Endodermal cell (in vitro differentiated cells): ENCODE measurements around the gene GNG14. TPM values are rescaled to one million over a fixed set of nuclear protein-coding genes. Genes with fewer than 3 reads are reported as not detected.

Experiments used
- DNase-seq: peaks from one replicate; pipeline ENCODE4 v3.0.0-alpha.2; 2017
- H3K27ac ChIP-seq: 2 replicates; pipeline ENCODE4 v1.5.1; 2013; ENCODE audit warnings: mild to moderate bottlenecking, low read depth, low read length, moderate library complexity
- H3K27me3 ChIP-seq: 2 replicates; pipeline ENCODE4 v1.6.1; 2013; ENCODE audit warnings: mild to moderate bottlenecking, low read length, moderate library complexity; ENCODE audit not compliant: insufficient read depth, control insufficient read depth, poor library complexity, severe bottlenecking
- H3K36me3 ChIP-seq: 2 replicates; pipeline ENCODE4 v1.7.0; 2013; ENCODE audit warnings: mild to moderate bottlenecking, low read length, moderate library complexity; ENCODE audit not compliant: control insufficient read depth, insufficient read depth
- H3K4me1 ChIP-seq: one replicate; pipeline ENCODE4 v1.7.0; 2013; ENCODE audit warnings: low read length; ENCODE audit not compliant: control insufficient read depth, insufficient read depth
- H3K4me3 ChIP-seq: 2 replicates; pipeline ENCODE4 v1.5.1; 2013; ENCODE audit warnings: mild to moderate bottlenecking, low read length, moderate library complexity
- H3K9ac ChIP-seq: 2 replicates; pipeline ENCODE4 v1.6.1; 2013; ENCODE audit warnings: mild to moderate bottlenecking, low read length, moderate library complexity; ENCODE audit not compliant: poor library complexity, severe bottlenecking; ENCODE audit errors: extremely low read depth
- H3K9me3 ChIP-seq: 2 replicates; pipeline ENCODE4 v1.6.1; 2013; ENCODE audit warnings: mild to moderate bottlenecking, low read length, moderate library complexity; ENCODE audit not compliant: control insufficient read depth
- H3K27ac Mint-ChIP-seq: 2 replicates; pipeline ENCODE4 v1.8.0; 2020; ENCODE audit warnings: mixed read lengths
- H3K27me3 Mint-ChIP-seq: 2 replicates; pipeline ENCODE4 v1.8.0; 2021; ENCODE audit warnings: mild to moderate bottlenecking, mixed read lengths; ENCODE audit not compliant: insufficient read depth
- H3K36me3 Mint-ChIP-seq: 2 replicates; pipeline ENCODE4 v1.8.0; 2020; ENCODE audit warnings: low read depth, mixed read lengths
- H3K4me1 Mint-ChIP-seq: 2 replicates; pipeline ENCODE4 v1.8.0; 2020; ENCODE audit warnings: mixed read lengths
- H3K4me3 Mint-ChIP-seq: 2 replicates; pipeline ENCODE4 v1.8.0; 2020; ENCODE audit warnings: mild to moderate bottlenecking, moderate library complexity, mixed read lengths
- H3K9me3 Mint-ChIP-seq: 2 replicates; pipeline ENCODE4 v1.8.0; 2020; ENCODE audit warnings: mild to moderate bottlenecking, mixed read lengths
- CTCF ChIP-seq: fragments of 200-600 bp; sonication (generic); conservative IDR thresholded peaks from 2 replicates; pipeline ENCODE4 v1.5.0; 2021; ENCODE audit warnings: antibody characterized with exemption, mild to moderate bottlenecking
- WGBS, 2 experiments: methylation state at CpG; one replicate each; pipeline versions ENCODE4 v1.1.5 to v1.1.7; 2013; ENCODE audit warnings: missing lambda C conversion rate in 2 of 2, mixed read lengths in 1 of 2; ENCODE audit not compliant: insufficient coverage in 1 of 2, insufficient read length in 1 of 2; 5-methylcytosine and 5-hydroxymethylcytosine counted together
- total RNA-seq, 2 donors: library from RNA; stranded (reverse); fragmentation: NEBNext Ultra II Directional in 1 of 2; extraction: Animal tissue kit (Norgen Biotek cat#: 25700) in 1 of 2; gene quantifications; 2 replicates in 1 of 2; 3 replicates in 1 of 2; pipeline ENCODE4 v1.2.1, GENCODE V29; 2021

GNG14 gene
- total RNA-seq, 2 donors from 2014 or later: not detected

DNA sequence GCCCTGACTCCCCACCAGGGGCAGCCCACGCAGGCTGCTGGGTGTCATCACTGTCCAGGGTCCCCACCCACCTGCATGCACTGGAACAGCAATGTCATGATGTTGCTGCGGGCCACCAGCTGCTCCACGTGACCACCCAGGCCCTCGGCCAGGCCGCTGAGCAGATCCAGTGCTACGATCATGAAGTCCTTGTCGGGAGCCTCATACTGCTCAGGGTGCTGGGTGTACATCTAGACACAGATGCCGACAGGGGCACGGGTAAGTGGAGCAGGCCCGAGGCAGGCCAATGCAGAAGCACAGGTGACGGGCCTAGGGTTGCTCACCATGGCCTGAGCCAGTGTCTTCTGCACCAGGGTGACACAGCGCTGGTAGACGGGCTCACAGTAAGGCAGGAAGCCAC is 17.4 kb downstream of the GNG14 start:
- Histone ChIP-seq H3K36me3 (peaks cover 86% of the 10 kb centered on the region), H3K27me3 (no peaks in the 10 kb centered on the region), H3K9ac (no peak overlapping the region), H3K27ac (no peak overlapping the region), H3K4me1 (no peaks in the 10 kb centered on the region), H3K9me3 (no peaks in the 10 kb centered on the region), H3K4me3 (no peak overlapping the region)
- Mint-ChIP-seq H3K4me1 (peaks cover 2% of the 10 kb centered on the region), H3K9me3 (no peaks in the 10 kb centered on the region), H3K4me3 (no peak overlapping the region), H3K27ac (no peak overlapping the region), H3K27me3 (no peaks in the 10 kb centered on the region), H3K36me3 (peaks cover 72% of the 10 kb centered on the region)
- no peak for TF ChIP-seq CTCF
- DNase-seq: no peak
- WGBS, 2 experiments: 96 to 99% methylated on average over 10 to 13 of the region's 13 CpGs

DNA sequence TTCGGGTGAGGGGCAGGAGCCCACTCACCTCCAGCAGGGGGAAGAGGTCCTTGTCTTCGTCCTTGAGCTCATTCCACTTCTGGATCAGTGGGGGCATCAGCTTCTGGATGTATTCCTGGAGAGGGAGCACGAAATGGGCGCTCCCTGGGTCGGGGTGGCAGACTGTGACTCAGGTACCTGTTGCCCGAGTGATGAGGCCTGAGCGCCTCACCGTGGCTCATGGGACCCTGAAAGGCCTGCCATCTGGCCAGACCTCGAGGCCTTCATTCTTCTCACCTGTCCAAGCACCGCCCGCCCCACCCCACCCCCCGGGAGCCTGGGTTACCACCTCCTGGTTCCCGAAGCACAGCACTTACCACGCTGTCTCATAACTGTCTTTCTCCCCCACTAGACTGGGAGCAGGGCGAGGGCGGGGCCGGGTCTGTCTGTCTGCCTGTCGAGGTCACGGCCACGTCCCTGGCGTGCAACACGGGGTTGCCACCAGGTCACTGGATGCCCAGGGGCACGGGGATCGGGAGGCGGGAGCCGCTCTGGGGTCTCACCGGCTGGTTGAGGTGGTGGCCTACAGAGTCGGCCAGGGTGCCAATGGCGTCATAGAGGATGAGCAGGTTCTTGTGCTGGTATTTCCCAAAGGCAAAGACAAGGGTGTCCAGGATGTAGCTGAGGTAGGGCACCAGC is 18.0 kb downstream of the GNG14 start:
- no peak overlapping the region for H3K27ac Mint-ChIP-seq
- Histone ChIP-seq H3K4me3 (no peak overlapping the region), H3K9ac (no peak overlapping the region), H3K27ac (no peak overlapping the region), H3K27me3 (no peaks in the 10 kb centered on the region), H3K9me3 (no peaks in the 10 kb centered on the region), H3K36me3 (peaks cover 88% of the 10 kb centered on the region), H3K4me1 (no peaks in the 10 kb centered on the region)
- H3K36me3 Mint-ChIP-seq: peaks cover 76% of the 10 kb centered on the region
- H3K4me1 Mint-ChIP-seq: peaks cover 2% of the 10 kb centered on the region
- 92 to 94% methylated on average over 21 to 29 of the region's 29 CpGs for WGBS, 2 experiments
- no peak overlapping the region for H3K4me3 Mint-ChIP-seq
- no peak for TF ChIP-seq CTCF
- no peaks in the 10 kb centered on the region for H3K27me3 Mint-ChIP-seq
- no peaks in the 10 kb centered on the region for H3K9me3 Mint-ChIP-seq
- DNase-seq: no peak

DNA sequence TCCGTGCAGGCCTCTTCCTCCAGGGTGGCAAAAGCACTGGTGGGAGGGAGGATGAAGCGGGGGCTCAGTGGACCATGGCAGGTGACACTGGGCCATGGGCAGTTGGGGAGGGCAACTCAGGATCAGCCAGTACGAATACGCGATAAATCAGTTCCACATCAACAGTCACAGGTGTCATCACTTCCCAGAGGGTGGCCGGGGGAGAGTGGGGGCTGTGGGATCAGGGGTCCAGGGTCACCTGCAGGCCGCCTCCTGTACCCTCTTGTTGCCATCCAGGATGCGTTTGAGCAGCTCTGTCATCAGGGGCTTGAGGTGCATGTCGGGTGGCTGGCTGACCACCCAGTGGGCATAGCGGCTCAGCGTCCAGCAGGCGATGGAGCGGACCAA is 18.5 kb downstream of the GNG14 start:
- no peak overlapping the region for H3K4me3 ChIP-seq
- WGBS, 2 experiments: 96% methylated on average over 12 to 13 of the region's 13 CpGs
- no peaks in the 10 kb centered on the region for H3K4me1 ChIP-seq
- no peaks in the 10 kb centered on the region for H3K27me3 ChIP-seq
- DNase-seq: no peak
- peaks cover 2% of the 10 kb centered on the region for H3K4me1 Mint-ChIP-seq
- H3K27ac ChIP-seq: no peak overlapping the region
- TF ChIP-seq CTCF: no peak
- H3K36me3 ChIP-seq: peaks cover 88% of the 10 kb centered on the region
- no peaks in the 10 kb centered on the region for H3K27me3 Mint-ChIP-seq
- H3K9me3 Mint-ChIP-seq: no peaks in the 10 kb centered on the region
- H3K9ac ChIP-seq: no peak overlapping the region
- no peak overlapping the region for H3K27ac Mint-ChIP-seq
- H3K36me3 Mint-ChIP-seq: peaks cover 76% of the 10 kb centered on the region
- H3K9me3 ChIP-seq: no peaks in the 10 kb centered on the region
- H3K4me3 Mint-ChIP-seq: no peak overlapping the region
